CD4-positive, alpha-beta T cell treated with Interleukin-6 at 100 ng/mL for 8 hours (primary cell): ENCODE measurements around the gene TIRAP.
"Not testable (repeated sequence)": the region's sequence is repeated elsewhere in the genome, so short reads cannot be mapped to it uniquely, and the experiment has no call there.

ENCODE experiments used
- DNase-seq: peaks from one replicate; pipeline ENCODE4 v3.0.0-alpha.2; 2020; ENCODE audit warnings: mixed read lengths, low spot score

TIRAP gene

DNA sequence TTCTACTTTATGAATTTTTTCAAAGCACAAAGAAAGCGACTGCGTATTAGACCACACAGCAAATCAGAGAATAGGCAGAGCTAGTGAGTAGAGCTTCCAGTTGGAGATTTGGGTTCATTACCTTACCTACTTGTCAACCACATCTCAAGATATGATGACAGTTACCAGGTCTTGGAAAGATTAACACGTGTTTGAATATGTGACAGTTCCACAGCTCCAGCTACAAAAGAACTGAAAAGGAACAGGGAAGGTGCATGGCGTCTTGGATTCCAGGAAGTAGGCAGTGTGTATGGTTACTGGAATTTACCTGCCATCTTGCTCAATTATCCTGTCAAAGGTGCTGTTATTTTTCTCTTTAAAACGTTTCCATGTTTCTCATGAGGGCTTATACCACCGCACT, 5.3 kb downstream of the TIRAP start:
- no peak for DNase-seq

GRCh38 chr11:126290887-126291286, 8.0 kb downstream of the TIRAP start:
- no peak for DNase-seq

DNA sequence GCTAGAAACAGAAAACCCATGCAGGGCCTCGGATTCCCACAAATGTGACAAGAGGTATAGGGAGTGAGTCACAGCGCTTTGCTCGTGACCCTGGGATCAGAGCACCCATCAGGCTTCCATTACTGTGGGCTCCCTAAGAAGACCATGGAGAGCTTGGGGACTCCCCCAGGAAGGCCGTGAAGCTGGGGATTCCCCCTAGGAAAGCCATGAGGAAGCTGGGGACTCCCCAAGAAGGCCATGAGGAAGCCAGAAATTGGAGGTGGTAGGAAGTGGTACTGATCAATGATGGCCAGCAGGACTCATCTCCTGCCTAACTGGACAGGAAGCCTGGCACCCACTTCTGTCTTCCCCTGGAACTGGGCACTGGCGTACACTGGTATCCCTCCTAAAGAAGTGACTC, 10.8 kb downstream of the TIRAP start:
- DNase-seq: no peak

DNA sequence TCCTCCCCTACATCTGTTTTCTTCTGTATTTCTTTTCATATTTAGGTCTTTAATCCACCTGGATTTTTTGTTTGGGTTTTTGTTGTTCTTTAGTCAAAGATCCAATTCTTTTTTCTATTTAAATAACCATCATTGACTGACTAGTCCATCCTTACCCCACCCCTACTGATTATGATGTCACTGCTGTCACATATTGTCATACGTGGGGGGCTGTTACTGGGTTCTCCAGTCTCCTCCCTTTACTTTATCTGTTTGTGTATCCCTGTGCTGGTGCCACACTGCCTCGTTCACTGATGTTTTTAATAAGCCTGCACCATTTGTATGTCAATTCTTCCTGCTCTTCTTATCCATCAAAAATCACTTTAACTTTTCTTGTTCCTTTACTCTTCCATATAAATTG, 14.1 kb downstream of the TIRAP start:
- DNase-seq: no peak

GRCh38 chr11:126303623-126304456, 20.9 kb downstream of the TIRAP start, which contains the start of gene DCPS:
Gene DCPS (plus strand): TSS chr11:126304060. CDS start chr11:126304081, 21 bp downstream.
- DNase-seq: peak; percentile 84

DNA sequence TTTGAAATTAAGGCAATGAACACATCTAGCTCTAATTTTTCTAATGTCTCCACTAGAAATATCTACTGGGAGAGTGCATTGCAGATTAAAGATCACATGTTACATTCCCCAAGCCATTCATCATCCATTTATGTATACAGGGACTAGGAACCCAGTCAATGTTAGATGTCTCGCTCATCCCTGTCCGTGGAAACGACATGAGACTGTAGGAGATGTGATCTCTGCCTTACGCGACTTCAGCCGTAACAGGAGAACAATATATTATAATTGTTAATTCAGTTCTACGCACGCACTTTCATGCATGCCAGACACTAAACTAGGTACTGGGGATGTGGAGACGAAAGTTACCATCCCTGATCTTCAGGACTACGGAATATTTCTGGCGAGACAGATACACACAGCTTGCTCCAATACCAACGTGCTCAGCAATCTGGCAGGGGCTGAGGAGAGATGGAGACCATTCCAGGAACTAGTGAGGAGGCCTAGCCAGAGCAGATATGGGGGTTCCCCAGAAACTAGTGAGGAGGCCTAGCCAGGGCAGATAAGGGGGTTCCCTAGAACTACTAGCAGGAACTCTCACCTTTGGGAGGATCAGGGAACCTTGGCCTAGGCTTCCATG, 21.7 kb downstream of the TIRAP start:
- no peak for DNase-seq

GRCh38 chr11:126305699-126306098, 22.8 kb downstream of the TIRAP start:
- no peak for DNase-seq

DNA sequence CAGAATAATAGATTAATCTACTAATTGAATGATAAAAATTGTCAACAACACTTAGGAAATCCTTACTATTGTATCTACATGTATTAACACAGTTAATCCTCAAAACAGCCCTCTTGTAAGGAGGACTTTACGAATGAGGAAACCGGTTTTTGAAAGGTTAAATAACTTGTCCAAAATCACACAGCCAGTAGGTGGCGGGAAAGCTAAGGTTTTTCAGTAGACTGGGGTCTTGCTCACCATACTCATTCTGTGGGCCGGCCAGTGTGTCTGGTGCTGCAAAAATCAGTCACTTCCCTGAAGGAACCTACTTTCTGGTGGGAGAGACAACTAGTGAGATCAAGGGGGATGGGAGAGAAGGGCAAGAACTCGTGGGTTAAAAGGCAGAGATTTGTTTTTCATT, 24.8 kb downstream of the TIRAP start:
- DNase-seq: no peak

DNA sequence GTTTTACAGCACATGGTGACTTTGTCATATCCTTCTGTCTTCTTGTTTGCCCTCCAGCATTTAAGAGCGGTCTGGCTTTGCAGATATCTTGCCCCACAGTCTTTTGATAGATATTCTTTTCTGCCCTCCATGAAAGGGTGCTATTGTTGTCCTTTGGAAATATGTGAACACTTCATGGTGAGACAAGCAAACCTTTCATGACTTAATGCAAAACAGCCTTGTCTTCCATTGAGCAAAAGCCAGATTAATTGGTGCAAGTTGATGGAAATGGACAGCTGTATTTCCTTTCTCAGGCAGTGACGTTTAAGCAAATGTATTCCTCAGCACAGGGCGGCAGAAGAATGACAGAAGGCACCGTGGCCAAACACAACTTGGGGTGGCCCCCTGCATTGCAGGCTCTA, 25.4 kb downstream of the TIRAP start:
- no peak for DNase-seq

GRCh38 chr11:126308771-126309170, 25.9 kb downstream of the TIRAP start:
- not testable (repeated sequence) for DNase-seq

- DNase-seq: peak; percentile 49
Observed at GRCh38 chr11:126310200-126310991, 27.5 kb downstream of the TIRAP start.

DNA sequence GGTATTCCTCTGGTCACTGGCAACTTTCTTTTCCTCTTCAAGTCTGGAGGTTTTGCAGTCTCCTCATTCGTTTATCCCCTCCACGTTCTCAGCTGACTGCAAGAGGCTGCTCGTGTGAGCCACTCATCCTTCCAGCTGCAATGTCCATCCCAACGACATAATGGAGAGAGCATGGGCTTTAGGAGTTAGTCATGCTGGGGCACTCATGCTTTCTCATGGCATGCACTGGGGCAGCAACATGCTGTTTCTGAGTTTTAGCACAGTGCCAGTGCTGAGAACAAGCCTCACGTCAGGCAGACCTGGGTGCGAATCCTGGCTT, 28.1 kb downstream of the TIRAP start:
- DNase-seq: no peak

DNA sequence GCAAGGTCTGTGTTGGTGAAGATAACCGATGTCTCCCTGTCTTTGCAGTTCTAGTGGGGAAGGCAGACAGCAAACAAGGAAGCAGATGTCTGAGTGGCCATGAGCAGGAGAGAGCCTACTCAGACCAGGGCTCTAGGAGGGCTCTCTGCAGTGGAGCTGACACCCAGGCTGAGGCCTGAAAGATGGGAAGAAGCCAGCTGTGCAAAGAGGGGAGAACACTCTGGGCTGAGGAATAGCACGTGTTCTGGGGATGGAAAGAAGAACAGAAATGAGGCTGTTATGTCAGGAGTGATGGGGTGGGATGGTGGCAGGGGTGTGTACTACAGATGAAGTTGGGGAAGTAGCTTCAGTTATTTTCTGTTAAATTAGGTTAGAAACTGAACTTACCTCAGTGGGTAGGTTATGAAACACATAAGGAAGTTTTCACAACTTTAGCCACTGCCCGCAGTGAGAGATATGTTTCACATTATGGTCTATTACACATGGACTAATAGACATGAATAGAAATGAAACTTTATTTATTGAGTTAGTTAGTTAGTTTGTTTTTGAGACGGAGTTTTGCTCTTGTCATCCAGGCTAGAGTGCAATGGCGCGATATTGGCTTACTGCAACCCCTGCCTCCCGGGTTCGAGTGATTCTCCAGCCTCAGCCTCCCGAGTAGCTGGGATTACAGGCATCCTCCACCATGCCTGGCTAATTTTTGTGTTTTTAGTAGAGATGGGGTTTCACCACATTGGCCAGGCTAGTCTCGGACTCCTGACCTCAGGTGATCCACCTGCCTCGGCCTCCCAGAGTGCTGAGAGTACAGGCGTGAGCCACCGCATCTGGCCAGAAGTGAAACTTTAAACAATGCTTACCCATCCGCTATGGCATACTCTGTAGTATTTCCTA, 28.8 kb downstream of the TIRAP start:
- no peak for DNase-seq

DNA sequence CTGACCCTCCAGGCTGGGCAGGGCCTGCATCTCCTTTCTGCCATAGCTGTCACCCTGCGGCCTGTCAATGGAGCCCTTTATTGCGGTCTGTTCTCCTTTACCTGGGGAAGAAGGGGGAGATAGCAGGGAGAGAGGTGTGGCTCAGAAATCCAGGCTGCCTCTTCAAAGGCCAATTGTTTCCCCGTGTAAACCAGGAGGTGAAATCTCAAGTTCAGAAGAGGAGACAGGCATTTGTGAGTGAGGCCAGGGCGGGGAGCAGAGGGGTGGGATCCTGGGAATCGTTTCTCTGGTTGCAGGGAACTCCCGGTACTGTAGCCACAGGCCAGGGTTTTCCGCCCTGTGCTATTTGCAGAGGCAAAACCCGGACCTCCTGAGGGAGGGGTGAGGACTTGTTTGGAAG, 30.1 kb downstream of the TIRAP start:
- DNase-seq: no peak

DNA sequence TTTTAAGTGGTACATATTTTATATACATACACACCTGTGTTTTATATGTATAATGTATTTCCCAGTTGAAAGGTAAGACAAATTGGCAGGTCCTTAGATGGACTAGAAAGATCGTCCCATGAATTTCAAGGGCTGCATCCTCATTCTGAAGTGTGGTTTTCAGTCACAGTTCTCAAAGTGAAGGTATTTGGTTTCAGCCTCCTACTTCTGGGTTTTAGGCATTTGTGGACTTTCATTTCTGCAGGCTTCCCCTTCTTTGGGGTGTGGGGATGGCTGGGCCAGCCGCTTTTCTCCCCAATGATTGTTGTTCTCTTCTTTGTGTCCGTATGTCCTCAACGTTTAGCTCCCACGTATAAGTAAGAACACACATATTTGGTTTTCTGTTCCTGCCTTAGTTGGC, 30.9 kb downstream of the TIRAP start:
- no peak for DNase-seq

DNA sequence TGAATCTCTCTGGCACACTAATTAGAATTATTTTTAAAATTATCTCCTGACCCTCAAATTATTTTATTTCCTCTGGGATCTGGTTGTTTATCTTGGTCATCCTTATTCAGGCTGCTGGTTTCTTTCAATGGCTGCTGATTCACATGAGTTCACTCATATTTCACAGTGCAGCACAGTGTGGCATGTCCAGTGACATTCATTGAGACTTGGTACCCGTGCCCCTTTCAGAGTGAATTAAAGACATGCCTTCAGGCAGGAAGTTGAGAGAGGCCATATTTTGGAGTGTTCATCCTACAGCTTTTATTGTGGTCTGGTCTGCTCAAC, 34.5 kb downstream of the TIRAP start:
- no peak for DNase-seq

- DNase-seq: peak; percentile 10
Observed at GRCh38 chr11:126317756-126318573, 35.1 kb downstream of the TIRAP start.

- peak; percentile 21 for DNase-seq
Observed at GRCh38 chr11:126318574-126319373, 35.9 kb downstream of the TIRAP start.

GRCh38 chr11:126319374-126319740, 36.5 kb downstream of the TIRAP start:
- no peak for DNase-seq

DNA sequence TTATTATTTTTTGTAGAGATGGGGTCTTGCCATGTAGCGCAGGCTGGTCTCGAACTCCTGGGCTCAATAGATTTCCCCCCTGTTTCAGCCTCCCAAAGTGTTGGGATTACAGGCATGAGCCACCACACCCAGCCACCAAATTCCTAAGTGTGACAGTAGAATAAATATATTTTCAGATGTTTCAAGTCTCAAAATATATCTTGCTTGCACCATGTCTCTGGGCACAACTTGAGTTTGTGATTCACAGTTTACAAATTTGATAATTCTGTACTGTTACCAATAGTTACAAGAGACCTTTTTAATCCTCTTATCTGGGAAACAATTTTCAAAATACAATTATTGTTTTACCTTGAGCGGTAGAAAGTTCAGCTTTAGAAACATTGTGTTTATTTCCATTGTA, 40.1 kb downstream of the TIRAP start:
- no peak for DNase-seq
